HepG2 (cell line): Measurements from ENCODE around the gene CTNNA3. TPM values are rescaled to one million over a fixed set of nuclear protein-coding genes. Genes with fewer than 3 reads are reported as not detected.

Source experiments
- ATAC-seq: fragments of 200-7000 bp; cut with Tn5 transposase; 3 replicates; pipeline ENCODE4 v1.9.1; 2020; ENCODE audit warnings: mild to moderate bottlenecking, moderate library complexity
- BruUV-seq: library from RNA; stranded (reverse); fragments of 400-500 nt; replicated peaks from 2 replicates; lab custom pipeline; 2021; lab: Mats Ljungman, UMichigan
- CTCF ChIA-PET: fragments of 300-600 bp; formaldehyde crosslinking; extraction: SDS; loops from one replicate; lab custom pipeline; 2021; ENCODE audit warnings: low total read pairs, inconsistent platforms, low intra/inter-chr PET ratio; lab: Yijun Ruan, JAX
- POLR2A ChIA-PET: fragments of 350-600 bp; sonication (Branson Sonifier 250); formaldehyde crosslinking; loops from one replicate; lab custom pipeline; 2020; ENCODE audit warnings: antibody characterized with exemption, inconsistent platforms; lab: Yijun Ruan, JAX
- DNase-seq: peaks from one replicate; pipeline ENCODE4 v3.0.0-alpha.2; 2015; ENCODE audit warnings: low spot score
- FAIRE-seq: peaks from 3 replicates; lab custom pipeline; 2011; peaks lifted over from hg19 to GRCh38; lab: Jason Lieb, UNC
- H2AFZ ChIP-seq: one replicate; pipeline ENCODE4 v1.6.1; 2011; ENCODE audit warnings: low read length, inconsistent platforms
- H3K27ac ChIP-seq: fragments of 300-600 bp; 3 replicates; pipeline ENCODE4 v1.8.0; 2011; ENCODE audit warnings: mixed run types, mild to moderate bottlenecking, mixed read lengths, low read length, inconsistent platforms; ENCODE audit not compliant: insufficient read depth; ENCODE audit errors: extremely low read length
- H3K27me3 ChIP-seq, 2 experiments: fragments of 200-600 bp in 1 of 2; 2 replicates in 1 of 2; 3 replicates in 1 of 2; pipeline versions ENCODE4 v1.6.0 to v1.8.0; 2011; ENCODE audit warnings: low read length in 2 of 2, mild to moderate bottlenecking in 2 of 2, moderate library complexity in 2 of 2, inconsistent platforms in 1 of 2; ENCODE audit not compliant: insufficient read depth in 2 of 2, control insufficient read depth in 1 of 2
- H3K36me3 ChIP-seq, 2 experiments: fragments of 200-600 bp in 1 of 2; replicated peaks in 1 of 2; 2 replicates in 1 of 2; 3 replicates in 1 of 2; pipeline versions ENCODE4 v1.5.1 to v1.8.0; 2011; ENCODE audit warnings: low read length in 2 of 2, inconsistent platforms in 1 of 2; ENCODE audit not compliant: insufficient read depth in 2 of 2, control insufficient read depth in 1 of 2
- H3K4me1 ChIP-seq: 2 replicates; pipeline ENCODE4 v1.5.1; 2012; ENCODE audit warnings: low read length, inconsistent platforms; ENCODE audit not compliant: insufficient read depth
- H3K4me2 ChIP-seq: 2 replicates; pipeline ENCODE4 v1.6.0; 2011; ENCODE audit warnings: low read depth, low read length, inconsistent platforms
- H3K4me3 ChIP-seq, 3 experiments: fragments of 200-600 bp in 1 of 3; sonication (generic), shearing (Covaris generic) in 1 of 3; replicated peaks in 1 of 3; 2 replicates each; pipeline ENCODE4 v1.5.1; 2011 to 2016; ENCODE audit warnings: low read length in 3 of 3, inconsistent platforms in 2 of 3, low read depth in 2 of 3, mild to moderate bottlenecking in 2 of 3, control low read depth in 1 of 3, mixed read lengths in 1 of 3; ENCODE audit not compliant: insufficient read depth in 1 of 3
- H3K79me2 ChIP-seq: one replicate; pipeline ENCODE4 v1.6.1; 2011; ENCODE audit warnings: low read length, inconsistent platforms; ENCODE audit not compliant: insufficient read depth
- H3K9ac ChIP-seq: 2 replicates; pipeline ENCODE4 v1.6.0; 2011; ENCODE audit warnings: mild to moderate bottlenecking, low read depth, low read length, inconsistent platforms; ENCODE audit not compliant: insufficient read depth
- H3K9me3 ChIP-seq: 2 replicates; pipeline ENCODE4 v1.5.1; 2012; ENCODE audit warnings: mild to moderate bottlenecking, low read length
- H4K20me1 ChIP-seq: 2 replicates; pipeline ENCODE4 v1.6.0; 2011; ENCODE audit warnings: inconsistent platforms, mild to moderate bottlenecking, low read length, moderate library complexity; ENCODE audit not compliant: insufficient read depth
- BRF2 ChIP-seq: sonication (generic); formaldehyde crosslinking; IDR thresholded peaks from 2 replicates; pipeline ENCODE4 v1.8.1; 2022; ENCODE audit warnings: mild to moderate bottlenecking, missing genetic modification reagents
- MYNN ChIP-seq: sonication (generic); formaldehyde crosslinking; IDR thresholded peaks from 2 replicates; pipeline ENCODE4 v1.4.0; 2020; ENCODE audit warnings: mild to moderate bottlenecking, low read depth, missing genetic modification reagents
- ZNF142 ChIP-seq: sonication (generic); formaldehyde crosslinking; IDR thresholded peaks from 2 replicates; pipeline ENCODE4 v1.4.0; 2020; ENCODE audit warnings: missing genetic modification reagents
- ZNF616 ChIP-seq: sonication (generic); formaldehyde crosslinking; IDR thresholded peaks from 2 replicates; pipeline ENCODE4 v1.5.0; 2020; ENCODE audit warnings: low read depth, mild to moderate bottlenecking, missing genetic modification reagents
- ZNF710 ChIP-seq: sonication (generic); formaldehyde crosslinking; IDR thresholded peaks from 2 replicates; pipeline ENCODE4 v1.5.0; 2020; ENCODE audit warnings: mild to moderate bottlenecking, missing genetic modification reagents, borderline replicate concordance
- ZNF770 ChIP-seq: sonication (generic); formaldehyde crosslinking; IDR thresholded peaks from 2 replicates; pipeline ENCODE4 v1.5.0; 2020; ENCODE audit warnings: mild to moderate bottlenecking, missing genetic modification reagents
- ZNF776 ChIP-seq: sonication (generic); formaldehyde crosslinking; IDR thresholded peaks from 2 replicates; pipeline ENCODE4 v1.4.0; 2020; ENCODE audit warnings: mild to moderate bottlenecking, missing genetic modification reagents
- WGBS: methylation state at CpG from one replicate; pipeline ENCODE4 v1.1.6; 2017; ENCODE audit warnings: low lambda C conversion rate; 5-methylcytosine and 5-hydroxymethylcytosine counted together
- in situ Hi-C: cut with HindIII; loops from 2 replicates; pipeline ENCODE4 v1.10.0; 2017; ENCODE audit warnings: low pct_unique_long_range_greater_than_20kb; ENCODE audit not compliant: extremely low pct_ligation_motif_present
- intact Hi-C: fragments of 100-400 bp; cut with micrococcal nuclease; formaldehyde crosslinking; loops from one replicate; pipeline ENCODE4 v1.10.0; 2022; ENCODE audit not compliant: unreplicated experiment
- polyA plus RNA-seq, 8 experiments: library from polyadenylated mRNA; depleted of rRNA in 3 of 8; stranded (reverse) in 7 of 8; unstranded in 1 of 8; fragments of >200 nt; fragmentation: Illumina TruSeq in 4 of 8; extraction: Trizol in 4 of 8; gene quantifications; 2 replicates each; pipeline versions ENCODE4 v1.2.1 to v1.2.3, GENCODE V29; 2011 to 2016; ENCODE audit warnings: low read depth in 4 of 8, missing spikeins in 1 of 8, mixed read lengths in 1 of 8; ENCODE audit not compliant: insufficient read depth in 1 of 8
- total RNA-seq, 5 experiments: library from RNA; depleted of rRNA; stranded (reverse); fragments of >200 nt; fragmentation: Illumina TruSeq; extraction: Trizol; gene quantifications; 2 replicates each; pipeline ENCODE4 v1.2.3, GENCODE V29; 2016; ENCODE audit warnings: low read depth in 1 of 5

Gene CTNNA3
- total and polyA plus RNA-seq, 2 of the 13 experiments (the other 11 are each of a cell fraction or from before 2014, with no cell fraction given), result not detected

- no peak for FAIRE-seq
- BruUV-seq, result no TSS peak
- intact Hi-C loops, result no loop called here
- WGBS, result 1% methylated on average over 3 of the region's 3 CpGs
- Histone ChIP-seq H3K4me2 (no peak overlapping the region), H4K20me1 (no peaks in the 10 kb centered on the region), H3K9ac (no peak overlapping the region), H3K9me3 (no peaks in the 10 kb centered on the region), H3K4me1 (no peaks in the 10 kb centered on the region), H2AFZ (no peak overlapping the region), H3K36me3 (no peaks in the 10 kb centered on the region), H3K27ac (no peak overlapping the region), H3K79me2 (no peaks in the 10 kb centered on the region), H3K27me3 (no peaks in the 10 kb centered on the region), H3K4me3 (no peak overlapping the region)
- ChIA-PET CTCF (no interaction called here), POLR2A (no interaction called here)
- DNase-seq, result no peak
- in situ Hi-C loops, result no loop called here
- no peak for TF ChIP-seq ZNF770 (CRISPR knock-in tag)
- TF ChIP-seq ZNF776 (CRISPR knock-in tag), result no peak
- TF ChIP-seq BRF2 (CRISPR knock-in tag), result no peak
- TF ChIP-seq MYNN, result no peak
- no peak for ATAC-seq
Observed at GRCh38 chr10:65893676-65894075, 1802.3 kb downstream of the CTNNA3 start.

GRCh38 chr10:65892284-65892683 lies 1803.7 kb downstream of the CTNNA3 start:
- no peak overlapping the region for H2AFZ ChIP-seq
- WGBS, result 25% methylated on average over 3 of the region's 3 CpGs
- DNase-seq (no peak), FAIRE-seq (no peak), ATAC-seq (no peak)
- CTCF ChIA-PET, result no interaction called here
- in situ Hi-C loops (no loop called here), intact Hi-C loops (no loop called here)
- no peaks in the 10 kb centered on the region for H4K20me1 ChIP-seq
- no peak overlapping the region for H3K27ac ChIP-seq
- POLR2A ChIA-PET, result no interaction called here
- H3K4me3 ChIP-seq, result no peak overlapping the region
- H3K4me2 ChIP-seq, result no peak overlapping the region
- H3K9me3 ChIP-seq, result no peaks in the 10 kb centered on the region
- no peaks in the 10 kb centered on the region for H3K36me3 ChIP-seq
- no TSS peak for BruUV-seq
- H3K79me2 ChIP-seq, result no peaks in the 10 kb centered on the region
- H3K4me1 ChIP-seq, result no peaks in the 10 kb centered on the region
- H3K9ac ChIP-seq, result no peak overlapping the region
- no peaks in the 10 kb centered on the region for H3K27me3 ChIP-seq
- no peak for TF ChIP-seq ZNF142 (CRISPR knock-in tag)
- TF ChIP-seq ZNF710 (CRISPR knock-in tag), result no peak
- TF ChIP-seq ZNF616 (CRISPR knock-in tag), result no peak
